GM21723 (cell line): ENCODE measurements around the gene FRRS1.
"Not testable (repeated sequence)": the region's sequence is repeated elsewhere in the genome, so short reads cannot be mapped to it uniquely, and the experiment has no call there.

ENCODE experiments used
- ATAC-seq: cut with Tn5 transposase; IDR thresholded peaks from one replicate; pipeline ENCODE4 v1.9.1; 2021; ENCODE audit warnings: mild to moderate bottlenecking, moderate library complexity; ENCODE audit not compliant: unreplicated experiment

Gene FRRS1, protein sequence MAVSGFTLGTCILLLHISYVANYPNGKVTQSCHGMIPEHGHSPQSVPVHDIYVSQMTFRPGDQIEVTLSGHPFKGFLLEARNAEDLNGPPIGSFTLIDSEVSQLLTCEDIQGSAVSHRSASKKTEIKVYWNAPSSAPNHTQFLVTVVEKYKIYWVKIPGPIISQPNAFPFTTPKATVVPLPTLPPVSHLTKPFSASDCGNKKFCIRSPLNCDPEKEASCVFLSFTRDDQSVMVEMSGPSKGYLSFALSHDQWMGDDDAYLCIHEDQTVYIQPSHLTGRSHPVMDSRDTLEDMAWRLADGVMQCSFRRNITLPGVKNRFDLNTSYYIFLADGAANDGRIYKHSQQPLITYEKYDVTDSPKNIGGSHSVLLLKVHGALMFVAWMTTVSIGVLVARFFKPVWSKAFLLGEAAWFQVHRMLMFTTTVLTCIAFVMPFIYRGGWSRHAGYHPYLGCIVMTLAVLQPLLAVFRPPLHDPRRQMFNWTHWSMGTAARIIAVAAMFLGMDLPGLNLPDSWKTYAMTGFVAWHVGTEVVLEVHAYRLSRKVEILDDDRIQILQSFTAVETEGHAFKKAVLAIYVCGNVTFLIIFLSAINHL

DNA sequence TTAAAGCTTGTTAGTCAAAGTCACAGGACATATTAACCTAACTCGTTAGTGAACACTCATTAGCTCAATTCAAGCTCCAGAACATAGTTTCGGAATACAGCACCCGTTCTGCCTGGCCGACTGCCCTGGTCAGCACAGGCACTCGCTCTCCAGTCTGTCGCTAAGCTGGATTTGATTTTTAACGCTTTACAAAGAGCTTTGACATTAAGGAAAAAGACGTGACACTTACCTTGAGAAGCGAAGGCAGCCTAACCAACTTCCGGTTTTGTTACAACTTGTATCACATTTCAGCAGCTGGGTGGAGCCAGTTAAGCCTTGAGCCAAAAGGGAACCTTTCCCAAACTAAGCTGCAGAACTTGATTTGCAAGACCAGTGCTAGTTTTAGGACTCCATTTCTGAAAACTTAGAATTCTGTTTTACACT lies at the start of gene FRRS1:
TSS of gene FRRS1 (minus strand) at position 258 of the 423 bp plus-strand sequence. CDS start 17,867 bp downstream, outside the sequence.
- peak; percentile 98 for ATAC-seq

GRCh38 chr1:99814373-99814900 lies 48.0 kb upstream of the FRRS1 start:
- ATAC-seq, result no peak

DNA sequence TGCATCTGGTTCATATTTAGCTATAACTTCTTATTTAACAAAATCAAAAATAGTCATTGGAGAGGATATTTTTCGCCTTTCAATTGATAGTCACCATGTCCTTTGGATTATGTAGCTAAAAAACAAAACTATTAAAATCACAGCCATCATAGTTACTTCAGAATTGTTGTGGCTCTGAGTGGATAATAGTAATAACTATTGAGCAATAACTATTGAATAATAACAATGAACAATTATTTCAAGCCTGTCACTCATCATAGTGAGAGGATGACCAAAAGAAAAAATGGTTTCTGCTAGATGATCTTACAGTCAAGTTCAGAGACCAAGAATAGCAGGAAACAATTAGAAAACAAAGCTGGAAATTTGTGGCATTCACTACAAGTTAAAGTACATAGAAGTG lies 45.3 kb upstream of the FRRS1 start:
- no peak for ATAC-seq

DNA sequence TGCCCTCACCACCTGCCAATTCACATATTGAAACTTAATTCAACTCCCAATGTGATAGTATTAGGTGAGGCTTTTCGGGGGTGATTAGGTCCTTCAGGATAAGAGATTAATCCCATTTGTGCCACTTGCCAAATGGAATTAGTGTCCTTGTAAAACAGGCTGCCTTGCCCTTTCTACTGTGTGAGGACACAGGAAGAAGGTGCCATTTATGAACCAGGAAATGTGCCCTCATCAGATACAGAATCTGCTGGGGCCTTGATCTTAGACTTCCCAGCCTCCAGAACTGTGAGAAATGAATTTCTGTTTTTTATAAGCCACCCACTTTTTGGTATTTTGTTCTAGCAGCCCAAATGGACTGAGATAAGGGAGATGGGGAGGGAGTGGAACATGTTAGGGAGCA lies 44.6 kb upstream of the FRRS1 start:
- ATAC-seq, result no peak

- ATAC-seq, result peak; percentile 95
Observed at GRCh38 chr1:99808391-99809115, 42.1 kb upstream of the FRRS1 start.

GRCh38 chr1:99806882-99807281 lies 40.4 kb upstream of the FRRS1 start:
- no peak for ATAC-seq

GRCh38 chr1:99801584-99801983 lies 35.1 kb upstream of the FRRS1 start:
- no peak for ATAC-seq

DNA sequence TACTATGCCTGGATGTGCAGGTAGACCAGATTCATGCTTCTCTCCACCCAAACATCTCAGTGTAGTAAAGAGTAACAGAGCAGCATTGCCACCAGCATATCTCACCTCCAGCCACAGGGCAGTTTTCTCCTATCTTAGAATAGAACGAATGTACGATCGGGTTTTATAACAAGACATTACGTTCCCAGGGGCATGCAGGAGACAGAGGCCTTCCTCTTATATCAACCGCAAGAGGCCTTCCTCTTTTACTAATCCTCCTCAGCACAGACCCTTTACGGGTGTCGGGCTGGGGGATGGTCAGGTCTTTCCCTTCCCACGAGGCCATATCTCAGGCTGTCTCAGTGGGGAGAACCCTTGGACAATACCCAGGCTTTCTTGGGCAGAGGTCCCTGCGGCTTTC lies 27.4 kb upstream of the FRRS1 start:
- not testable (repeated sequence) for ATAC-seq

- no peak for ATAC-seq
Observed at GRCh38 chr1:99789715-99790114, 23.3 kb upstream of the FRRS1 start.

GRCh38 chr1:99788896-99789295 lies 22.5 kb upstream of the FRRS1 start:
- no peak for ATAC-seq

DNA sequence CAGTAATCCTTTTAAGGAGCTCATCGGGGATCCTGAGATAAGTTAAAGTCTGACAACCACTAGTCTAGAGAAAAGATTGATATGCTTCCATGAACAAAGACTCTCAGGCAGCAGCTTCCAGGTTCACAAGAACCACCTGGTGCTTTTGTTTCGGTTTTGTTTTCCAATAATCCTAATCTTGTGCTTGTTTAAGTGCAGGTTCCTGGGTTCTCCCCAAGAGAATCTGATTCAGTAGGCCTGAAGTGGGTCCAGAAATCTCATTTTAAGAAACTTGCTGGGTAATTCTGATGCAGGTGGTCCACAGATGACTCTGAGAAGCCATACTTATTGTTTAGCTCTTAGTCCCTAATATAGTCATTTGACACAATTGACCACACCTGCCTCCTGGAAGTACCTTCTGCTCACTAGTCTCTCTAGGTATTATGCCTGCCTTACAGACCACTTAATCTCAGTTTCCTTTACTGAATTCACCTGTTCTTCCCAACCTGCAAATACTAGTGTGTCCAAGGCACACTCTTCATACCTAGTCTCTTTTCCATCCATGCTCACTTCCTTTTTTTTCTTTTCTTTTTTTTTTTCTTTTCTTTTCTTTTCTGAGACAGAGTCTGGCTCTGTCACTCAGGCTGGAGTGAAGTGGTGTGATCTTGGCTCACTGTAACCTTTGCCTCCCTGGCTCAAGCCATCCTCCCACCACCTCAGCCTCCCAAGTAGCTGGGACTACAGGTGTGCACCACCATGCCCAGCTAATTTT lies 20.5 kb upstream of the FRRS1 start:
- peak; percentile 70 for ATAC-seq

GRCh38 chr1:99784809-99785255 lies 18.4 kb upstream of the FRRS1 start:
- ATAC-seq, result peak; percentile 45

GRCh38 chr1:99784143-99784542 lies 17.7 kb upstream of the FRRS1 start:
- ATAC-seq, result peak; percentile 42

DNA sequence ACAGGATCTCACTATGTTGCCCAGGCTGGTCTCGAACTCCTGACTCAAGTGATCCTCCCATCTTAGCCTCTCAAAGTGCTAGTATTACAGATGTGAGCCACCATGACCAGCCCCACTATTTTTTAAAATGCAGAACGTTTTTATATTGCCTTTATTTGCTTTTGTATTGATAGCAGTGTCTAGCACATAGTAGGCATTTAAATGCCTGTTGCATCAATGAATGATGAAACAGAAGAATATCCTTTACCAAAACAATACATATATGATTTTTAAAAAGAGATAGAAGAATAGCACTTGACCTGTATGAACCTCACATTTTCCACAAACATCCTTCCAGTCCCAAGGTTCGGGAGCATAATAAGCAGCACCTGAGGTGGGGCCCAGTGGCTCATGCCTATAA lies 16.5 kb upstream of the FRRS1 start:
- ATAC-seq, result no peak

- ATAC-seq, result no peak
Observed at GRCh38 chr1:99782397-99782796, 16.0 kb upstream of the FRRS1 start.

DNA sequence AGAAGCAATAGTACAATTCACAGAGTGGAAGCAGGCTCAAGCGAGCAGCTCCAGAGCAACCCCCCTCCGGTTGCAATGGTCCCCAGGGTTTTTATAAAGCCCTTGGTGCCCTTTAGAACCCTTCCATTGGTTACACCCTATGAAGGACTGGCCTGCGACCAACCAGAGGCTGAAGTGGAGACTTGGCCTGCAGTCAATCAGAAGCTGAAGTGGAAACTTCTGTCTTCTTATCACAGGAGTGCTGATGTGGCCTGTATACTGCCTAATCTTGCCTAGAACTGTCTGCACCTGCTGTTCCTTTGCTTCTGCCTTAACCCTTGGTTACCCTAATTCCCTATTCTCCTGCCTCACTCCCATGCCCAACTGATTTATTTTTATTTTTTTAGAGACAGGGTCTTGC lies 15.4 kb upstream of the FRRS1 start:
- ATAC-seq, result no peak

DNA sequence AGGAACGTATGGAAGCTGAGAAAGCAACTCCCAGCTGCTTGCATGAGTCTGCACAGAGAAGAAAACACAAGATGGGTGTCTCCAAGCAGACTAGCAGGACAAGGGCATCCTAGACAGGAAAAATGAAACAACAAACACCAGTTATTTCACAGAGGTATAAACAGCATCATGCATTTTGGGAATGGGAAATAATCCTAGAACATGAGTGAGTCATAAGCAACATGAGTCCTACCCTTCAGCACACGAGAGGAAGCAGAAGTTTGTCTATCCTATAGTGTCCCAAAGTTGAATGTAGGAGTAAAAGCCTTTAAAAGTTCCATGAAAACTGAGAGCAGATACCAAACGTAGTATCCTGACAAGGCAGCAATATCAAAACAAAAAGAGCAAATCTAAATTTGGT lies 11.3 kb upstream of the FRRS1 start:
- ATAC-seq, result no peak

- peak; percentile 54 for ATAC-seq
Observed at GRCh38 chr1:99776120-99776519, 9.7 kb upstream of the FRRS1 start.

GRCh38 chr1:99772809-99773208 lies 6.4 kb upstream of the FRRS1 start:
- ATAC-seq, result no peak

DNA sequence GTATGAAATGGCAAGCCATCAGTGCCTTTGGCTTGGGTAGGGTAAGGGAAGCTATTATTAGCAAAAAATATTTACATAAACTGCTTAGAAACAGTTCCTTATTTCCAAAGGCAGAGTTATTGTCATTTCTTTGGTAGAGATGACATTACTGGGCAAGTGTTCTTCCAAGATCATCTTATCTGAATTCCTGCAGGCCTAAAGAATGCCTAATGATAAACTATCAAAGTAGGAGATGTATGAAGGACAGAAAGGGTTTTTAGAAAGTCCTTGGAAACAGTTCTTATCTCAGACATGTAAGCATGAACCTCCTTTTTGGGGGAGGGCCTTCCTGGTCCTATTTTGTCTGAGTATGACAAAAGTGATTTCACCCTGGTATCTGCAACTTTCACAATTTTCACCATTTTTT lies 5.1 kb upstream of the FRRS1 start:
- ATAC-seq, result no peak
